ENCODE data around the gene CACNA2D4.

The CACNA2D4 gene

GRCh38 chr12:1768615-1769014 lies 149.8 kb downstream of the CACNA2D4 start:
- no peak for DNase-seq

GRCh38 chr12:1767407-1768090 lies 150.9 kb downstream of the CACNA2D4 start:
- DNase-seq = no peak

DNA sequence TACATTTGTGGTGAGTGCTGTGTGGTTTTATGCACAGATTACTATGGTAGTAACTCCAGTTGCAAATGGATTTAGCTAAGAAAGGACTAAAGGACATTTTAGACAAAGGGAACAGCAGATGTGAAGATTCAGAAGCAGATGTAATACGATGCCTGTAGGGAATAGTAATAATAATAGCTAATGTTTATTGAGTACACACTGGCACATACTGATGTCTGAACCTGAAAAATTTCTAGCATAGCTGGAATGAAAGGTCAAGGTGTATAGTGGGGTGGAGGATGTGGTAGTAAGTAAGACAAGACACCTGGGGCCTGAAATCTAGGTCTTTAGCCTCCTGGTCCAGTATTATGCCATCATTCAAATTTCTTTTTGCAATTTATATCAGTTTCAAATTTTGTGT lies 152.3 kb downstream of the CACNA2D4 start:
- no peak for DNase-seq

- no peak for DNase-seq
Observed at GRCh38 chr12:1763153-1763552, 155.3 kb downstream of the CACNA2D4 start.

GRCh38 chr12:1761857-1762256 lies 156.6 kb downstream of the CACNA2D4 start:
- no peak for DNase-seq

DNA sequence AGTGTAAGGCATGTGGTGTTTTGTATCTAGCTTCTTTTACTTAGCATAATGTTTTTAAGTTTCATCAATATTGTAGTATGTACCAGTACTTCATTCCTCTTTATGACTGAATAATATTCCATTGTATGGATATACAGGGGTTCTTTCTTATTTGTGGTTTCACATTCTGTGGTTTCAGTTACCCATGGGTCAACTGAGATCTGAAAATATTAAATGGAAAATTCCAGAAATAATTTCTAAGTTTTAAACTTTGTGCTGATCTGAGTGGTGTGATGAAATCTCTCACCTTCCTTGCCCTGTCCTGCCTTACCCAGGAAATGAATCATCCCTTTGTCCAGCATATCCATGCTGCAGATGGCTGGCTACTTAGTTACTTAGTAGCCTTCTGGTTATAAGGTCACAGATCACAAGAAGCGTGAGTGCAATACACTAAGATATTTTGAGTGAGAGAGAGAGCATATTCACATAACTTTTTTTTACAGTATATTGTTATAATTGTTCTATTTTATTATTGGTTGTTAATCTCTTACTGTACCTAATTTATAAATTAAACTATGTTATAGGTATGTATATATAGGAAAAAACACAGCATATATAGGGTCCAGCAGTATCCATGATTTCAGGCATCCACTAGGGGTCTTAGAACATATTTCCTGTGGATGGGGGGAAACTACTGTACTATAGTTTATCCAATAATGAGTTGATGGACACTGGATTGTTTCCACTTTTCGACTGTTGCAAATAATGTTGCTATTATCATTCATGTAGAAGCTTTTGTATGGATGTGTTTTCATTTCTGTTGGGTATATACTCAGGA lies 157.7 kb downstream of the CACNA2D4 start:
- DNase-seq = no peak

DNA sequence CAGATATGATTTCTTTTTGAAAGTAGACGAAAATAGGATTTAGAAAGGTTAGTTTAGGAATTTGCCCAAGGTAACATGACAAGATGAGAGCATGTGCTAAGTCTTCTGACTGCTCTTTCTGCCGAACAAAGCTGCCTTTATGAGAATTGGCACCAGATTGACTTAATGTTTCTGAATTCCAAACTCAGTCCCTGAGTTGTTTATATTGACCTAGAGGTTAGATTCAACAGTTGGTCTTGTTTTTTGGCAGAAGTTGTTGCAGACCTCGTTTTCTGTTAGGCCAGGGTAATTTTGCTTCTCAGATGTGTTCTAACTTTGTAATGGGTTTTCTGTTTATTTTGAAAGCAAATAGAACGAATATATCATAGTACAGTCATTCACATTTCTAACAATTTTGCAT lies 159.6 kb downstream of the CACNA2D4 start:
- DNase-seq = no peak

GRCh38 chr12:1758376-1758775 lies 160.1 kb downstream of the CACNA2D4 start:
- DNase-seq = no peak

GRCh38 chr12:1750300-1750699 lies 168.2 kb downstream of the CACNA2D4 start:
- DNase-seq = no peak

DNA sequence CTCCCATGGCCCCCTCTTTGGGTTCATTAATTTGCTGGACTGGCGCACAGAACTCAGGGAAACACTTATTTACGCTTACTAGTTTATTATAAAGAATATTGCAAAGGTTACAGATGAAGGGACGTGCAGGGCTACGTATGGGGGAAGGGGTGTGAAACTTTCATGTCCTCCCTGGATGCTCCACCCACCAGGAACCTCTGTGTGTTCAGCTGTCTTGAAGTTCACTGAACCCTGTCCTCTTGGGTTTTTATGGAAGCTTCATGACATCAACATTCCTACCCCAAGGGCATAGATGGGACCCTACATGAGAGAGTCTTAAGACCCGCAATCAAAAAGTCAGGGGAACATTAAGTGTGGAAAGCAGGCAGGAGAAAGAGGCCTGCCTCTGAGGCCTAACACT lies 169.4 kb downstream of the CACNA2D4 start:
- no peak for DNase-seq

GRCh38 chr12:1747609-1748008 lies 170.8 kb downstream of the CACNA2D4 start:
- no peak for DNase-seq

DNA sequence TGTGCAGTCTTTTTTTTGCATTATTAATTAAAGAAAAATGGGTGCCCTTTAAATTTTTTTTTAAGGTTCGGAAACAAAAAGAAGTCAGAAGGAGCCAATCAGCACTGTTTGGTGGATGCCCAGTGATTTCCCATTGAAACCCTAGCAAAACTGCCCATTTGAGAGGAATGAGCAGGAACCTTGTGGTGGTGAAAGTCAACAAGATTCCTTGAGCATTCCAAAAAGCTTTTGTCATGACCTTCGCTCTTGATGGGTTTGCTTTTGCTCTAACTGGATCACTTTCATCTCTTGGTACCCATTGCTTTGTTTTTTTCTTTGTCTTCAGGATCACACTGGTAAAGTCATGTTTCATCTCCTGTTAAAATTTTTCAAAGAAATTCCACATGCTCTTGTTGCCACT lies 173.5 kb downstream of the CACNA2D4 start:
- no peak for DNase-seq

Data from activated CD4-positive, alpha-beta T cell treated with anti-CD3 and anti-CD28 coated beads, Interleukin-2, Interleukin-6, amounts not matched to agents 100 ng/mL and 50 ng/mL, durations not matched to agents 16 hours and 8 hours (primary cell).